CD14-positive monocyte (primary cell): ENCODE results near the gene TLK1. TPM values are rescaled to one million over a fixed set of nuclear protein-coding genes. Genes with fewer than 3 reads are reported as not detected.

Experiments
- DNase-seq, 3 donors: peaks; one replicate each; pipeline ENCODE4 v3.0.0-alpha.2; 2011 to 2022
- H2AFZ ChIP-seq: 2 replicates; pipeline ENCODE4 v1.6.0; 2012; ENCODE audit warnings: mild to moderate bottlenecking, low read depth, low read length, inconsistent platforms; ENCODE audit not compliant: insufficient read depth, poor library complexity, severe bottlenecking
- H3K27ac ChIP-seq, 2 donors: 1 replicate in 1 of 2; 2 replicates in 1 of 2; pipeline ENCODE4 v1.5.1; 2012 to 2013; ENCODE audit warnings: low read length in 2 of 2, control low read depth in 1 of 2, inconsistent platforms in 1 of 2, low read depth in 1 of 2, mild to moderate bottlenecking in 1 of 2
- H3K27me3 ChIP-seq, 2 donors: one replicate each; pipeline versions ENCODE4 v1.6.0 to v1.6.1; 2011 to 2013; ENCODE audit warnings: low read length in 2 of 2; ENCODE audit not compliant: control insufficient read depth in 2 of 2, insufficient read depth in 2 of 2
- H3K36me3 ChIP-seq, 2 donors: replicated peaks in 1 of 2; 1 replicate in 1 of 2; 2 replicates in 1 of 2; pipeline versions ENCODE4 v1.5.1 to v1.6.1; 2012 to 2013; ENCODE audit warnings: low read length in 2 of 2, control low read depth in 1 of 2, inconsistent platforms in 1 of 2, mild to moderate bottlenecking in 1 of 2; ENCODE audit not compliant: insufficient read depth in 2 of 2, control insufficient read depth in 1 of 2
- H3K4me1 ChIP-seq, 2 donors: 1 replicate in 1 of 2; 2 replicates in 1 of 2; pipeline versions ENCODE4 v1.5.1 to v1.6.1; 2012 to 2013; ENCODE audit warnings: low read length in 2 of 2, control low read depth in 1 of 2, inconsistent platforms in 1 of 2, mild to moderate bottlenecking in 1 of 2, moderate library complexity in 1 of 2; ENCODE audit not compliant: insufficient read depth in 2 of 2, control insufficient read depth in 1 of 2
- H3K4me2 ChIP-seq: replicated peaks from 2 replicates; pipeline ENCODE3; 2012; ENCODE audit warnings: low read length, moderate library complexity, mild to moderate bottlenecking; ENCODE audit not compliant: poor library complexity, severe bottlenecking; ENCODE audit errors: extremely low read depth
- H3K4me3 ChIP-seq, 3 experiments: fragments of 200-600 bp in 1 of 3; sonication (generic) in 1 of 3; replicated peaks in 1 of 3; 1 replicate in 2 of 3; 2 replicates in 1 of 3; pipeline ENCODE4 v1.5.1; 2011 to 2013; ENCODE audit warnings: low read length in 3 of 3, mild to moderate bottlenecking in 3 of 3, control low read depth in 2 of 3, low read depth in 2 of 3, inconsistent platforms in 1 of 3, moderate library complexity in 1 of 3
- H3K79me2 ChIP-seq: 2 replicates; pipeline ENCODE4 v1.6.0; 2012; ENCODE audit warnings: mild to moderate bottlenecking, control low read depth, inconsistent platforms, low read length, moderate library complexity; ENCODE audit not compliant: insufficient read depth
- H3K9ac ChIP-seq: 2 replicates; pipeline ENCODE4 v1.6.0; 2017; ENCODE audit warnings: low read length, mild to moderate bottlenecking; ENCODE audit not compliant: insufficient read depth, poor library complexity, severe bottlenecking
- H3K9me3 ChIP-seq, 2 donors: replicated peaks in 1 of 2; 1 replicate in 1 of 2; 2 replicates in 1 of 2; pipeline versions ENCODE4 v1.5.1 to v1.6.1; 2012 to 2013; ENCODE audit warnings: low read length in 2 of 2, control low read depth in 1 of 2; ENCODE audit not compliant: control insufficient read depth in 1 of 2, insufficient read depth in 1 of 2
- H4K20me1 ChIP-seq: 2 replicates; pipeline ENCODE4 v1.6.0; 2012; ENCODE audit warnings: mild to moderate bottlenecking, low read length, control low read depth, moderate library complexity; ENCODE audit not compliant: insufficient read depth
- H3K27ac Mint-ChIP-seq, 7 donors: one replicate each; pipeline ENCODE4 v1.8.0; 2020; ENCODE audit warnings: mild to moderate bottlenecking in 7 of 7, mixed read lengths in 7 of 7, moderate library complexity in 6 of 7, inconsistent platforms in 2 of 7
- H3K27me3 Mint-ChIP-seq, 3 donors: one replicate each; pipeline ENCODE4 v1.8.0; 2021 to 2022; ENCODE audit warnings: low read depth in 3 of 3, mild to moderate bottlenecking in 3 of 3, mixed read lengths in 3 of 3, moderate library complexity in 3 of 3, inconsistent platforms in 1 of 3
- H3K36me3 Mint-ChIP-seq, 2 donors: one replicate each; pipeline ENCODE4 v1.8.0; 2020; ENCODE audit warnings: mixed read lengths in 2 of 2, inconsistent platforms in 1 of 2, mild to moderate bottlenecking in 1 of 2
- H3K4me1 Mint-ChIP-seq: one replicate; pipeline ENCODE4 v1.8.0; 2020; ENCODE audit warnings: mild to moderate bottlenecking, mixed read lengths
- H3K4me3 Mint-ChIP-seq, 2 donors: one replicate each; pipeline ENCODE4 v1.8.0; 2020; ENCODE audit warnings: mild to moderate bottlenecking in 2 of 2, mixed read lengths in 2 of 2, moderate library complexity in 1 of 2
- H3K9me3 Mint-ChIP-seq, 7 donors: one replicate each; pipeline ENCODE4 v1.8.0; 2020 to 2022; ENCODE audit warnings: mixed read lengths in 7 of 7, mild to moderate bottlenecking in 6 of 7, moderate library complexity in 6 of 7, inconsistent platforms in 2 of 7
- CTCF ChIP-seq: fragments of 200-600 bp; IDR thresholded peaks from one replicate; pipeline ENCODE4 v1.8.0; 2022; ENCODE audit warnings: antibody characterized with exemption, mild to moderate bottlenecking
- WGBS: methylation state at CpG from one replicate; pipeline ENCODE4 v1.1.5; 2013; ENCODE audit warnings: missing lambda C conversion rate; ENCODE audit not compliant: insufficient coverage; 5-methylcytosine and 5-hydroxymethylcytosine counted together
- intact Hi-C, 2 donors: fragments of 100-400 bp; cut with micrococcal nuclease; formaldehyde crosslinking; loops; one replicate each; pipeline versions ENCODE4 v1.15.0 to v1.15.1; 2023
- polyA plus RNA-seq, 3 donors: library from polyadenylated mRNA; depleted of rRNA in 1 of 3; unstranded in 2 of 3; stranded (reverse) in 1 of 3; fragments of 300-500 nt in 2 of 3; fragments of >200 nt in 1 of 3; fragmentation: Illumina TruSeq in 2 of 3; gene quantifications; 1 replicate in 2 of 3; 2 replicates in 1 of 3; pipeline ENCODE4 v1.2.3, GENCODE V29; 2012 to 2021

The TLK1 gene
- polyA plus RNA-seq, 3 donors = 6.3 to 20.0 (median 8.6) TPM

GRCh38 chr2:171205551-171205950 is 44.9 kb upstream of the TLK1 start:
- Mint-ChIP-seq H3K27me3 (peaks cover 3 to 5% (median 3%) of the 10 kb centered on the region in 3 donors), H3K27ac (no peak overlapping the region), H3K36me3 (no peaks in the 10 kb centered on the region), H3K4me1 (no peaks in the 10 kb centered on the region), H3K9me3 (peaks cover 0 to 2% (median 1%) of the 10 kb centered on the region in 7 donors), H3K4me3 (no peak overlapping the region)
- intact Hi-C loops = no loop called here
- H4K20me1 ChIP-seq = no peaks in the 10 kb centered on the region
- no peak overlapping the region for H3K4me2 ChIP-seq
- no peak for TF ChIP-seq CTCF
- no CpG with 5 or more reads among the region's 2 CpGs for WGBS
- no peaks in the 10 kb centered on the region for H3K4me1 ChIP-seq
- no peaks in the 10 kb centered on the region for H3K79me2 ChIP-seq
- no peak overlapping the region for H3K9ac ChIP-seq
- no peaks in the 10 kb centered on the region for H3K27me3 ChIP-seq
- no peak overlapping the region for H3K27ac ChIP-seq
- no peak for DNase-seq
- no peak overlapping the region for H3K4me3 ChIP-seq
- H3K9me3 ChIP-seq = no peaks in the 10 kb centered on the region
- H3K36me3 ChIP-seq = no peaks in the 10 kb centered on the region
- no peak overlapping the region for H2AFZ ChIP-seq

GRCh38 chr2:171201767-171202166 is 41.1 kb upstream of the TLK1 start:
- H3K36me3 Mint-ChIP-seq = no peaks in the 10 kb centered on the region
- TF ChIP-seq CTCF = no peak

More at GRCh38 chr2:171201767-171202166, 41.1 kb upstream of the TLK1 start:
- Mint-ChIP-seq H3K9me3 (peaks cover 0 to 2% (median 1%) of the 10 kb centered on the region in 7 donors), H3K4me1 (no peaks in the 10 kb centered on the region), H3K27me3 (peaks cover 3 to 5% (median 3%) of the 10 kb centered on the region in 3 donors), H3K27ac (no peak overlapping the region), H3K4me3 (no peak overlapping the region)
- intact Hi-C loops = no loop called here
- no peaks in the 10 kb centered on the region for H3K79me2 ChIP-seq
- H2AFZ ChIP-seq = no peak overlapping the region
- 96% methylated on average over 3 of the region's 4 CpGs for WGBS
- H3K9ac ChIP-seq = no peak overlapping the region
- H3K27me3 ChIP-seq = no peaks in the 10 kb centered on the region
- no peaks in the 10 kb centered on the region for H3K9me3 ChIP-seq
- no peak overlapping the region for H3K27ac ChIP-seq
- no peaks in the 10 kb centered on the region for H4K20me1 ChIP-seq
- no peaks in the 10 kb centered on the region for H3K36me3 ChIP-seq
- no peaks in the 10 kb centered on the region for H3K4me1 ChIP-seq
- no peak overlapping the region for H3K4me2 ChIP-seq
- no peak overlapping the region for H3K4me3 ChIP-seq
- no peak for DNase-seq
